A172 (cell line): ENCODE results near the gene CYP46A1. TPM values are rescaled to one million over a fixed set of nuclear protein-coding genes. Genes with fewer than 3 reads are reported as not detected.

Experiments
- DNase-seq: peaks from one replicate; pipeline ENCODE4 v3.0.0-alpha.2; 2015; ENCODE audit warnings: low spot score
- total RNA-seq: library from RNA; depleted of rRNA; stranded (reverse); fragments of >200 nt; shearing (Covaris generic); gene quantifications from 2 replicates; pipeline ENCODE4 v1.2.3, GENCODE V29; 2014

CYP46A1 gene
- total RNA-seq, 1 experiment from 2014 or later = 0.96 TPM

GRCh38 chr14:99708449-99708848 lies 24.4 kb downstream of the CYP46A1 start:
- no peak for DNase-seq

GRCh38 chr14:99713972-99714371 lies 29.9 kb downstream of the CYP46A1 start:
- DNase-seq = no peak

GRCh38 chr14:99715266-99716000 lies 31.3 kb downstream of the CYP46A1 start:
- DNase-seq = no peak

- DNase-seq = no peak
Observed at GRCh38 chr14:99716091-99716849, 32.2 kb downstream of the CYP46A1 start.

GRCh38 chr14:99716850-99717681 lies 33.0 kb downstream of the CYP46A1 start:
- DNase-seq = no peak

- no peak for DNase-seq
Observed at GRCh38 chr14:99717682-99718013, 33.5 kb downstream of the CYP46A1 start.

GRCh38 chr14:99718031-99718810 lies 34.1 kb downstream of the CYP46A1 start:
- no peak for DNase-seq

GRCh38 chr14:99718811-99719192 lies 34.7 kb downstream of the CYP46A1 start:
- no peak for DNase-seq

- DNase-seq = no peak
Observed at GRCh38 chr14:99720941-99721791, 37.1 kb downstream of the CYP46A1 start.

- DNase-seq = no peak
Observed at GRCh38 chr14:99721792-99722516, 37.9 kb downstream of the CYP46A1 start.

- DNase-seq = no peak
Observed at GRCh38 chr14:99722741-99723140, 38.6 kb downstream of the CYP46A1 start.

- DNase-seq = no peak
Observed at GRCh38 chr14:99724196-99724891, 40.2 kb downstream of the CYP46A1 start.

GRCh38 chr14:99724939-99725773 lies 41.1 kb downstream of the CYP46A1 start:
- no peak for DNase-seq

GRCh38 chr14:99725774-99726537 lies 41.9 kb downstream of the CYP46A1 start:
- DNase-seq = no peak

- DNase-seq = no peak
Observed at GRCh38 chr14:99726538-99727095, 42.5 kb downstream of the CYP46A1 start.

GRCh38 chr14:99727096-99727870 lies 43.2 kb downstream of the CYP46A1 start:
- DNase-seq = no peak
